Left ventricle myocardium superior (tissue), 1 donor: ENCODE measurements around the gene LEF1. TPM values are rescaled to one million over a fixed set of nuclear protein-coding genes. Genes with fewer than 3 reads are reported as not detected.
A peak's percentile ranks its signal among the peaks of the same experiment; 100 is the strongest.

ENCODE experiments used
- ATAC-seq: fragments of 200-7000 bp; cut with Tn5 transposase; one replicate; pipeline ENCODE4 v1.9.1; 2020; ENCODE audit warnings: mild to moderate bottlenecking, moderate library complexity
- DNase-seq: peaks from one replicate; pipeline ENCODE4 v3.0.0-alpha.2; 2020
- intact Hi-C: fragments of 100-400 bp; cut with micrococcal nuclease; formaldehyde crosslinking; loops from one replicate; pipeline ENCODE4 v1.11.0; 2022
- total RNA-seq: library from RNA; stranded (reverse); fragmentation: NEBNext Ultra II Directional; extraction: Animal tissue kit (Norgen Biotek cat#: 25700); gene quantifications from one replicate; pipeline ENCODE4 v1.2.1, GENCODE V29; 2021
- donor health status: DM: no; HTN: yes; CAD: no; lungs with severe emphysema.

LEF1 gene
- total RNA-seq, 1 donor from 2014 or later = 0.47 TPM

- ATAC-seq (no peak), DNase-seq (no peak)
- intact Hi-C loops = no loop called here
Observed at GRCh38 chr4:108048997-108049396, 119.7 kb downstream of the LEF1 start.

GRCh38 chr4:108048157-108048556, 120.6 kb downstream of the LEF1 start:
- peak; percentile 87 for ATAC-seq
- intact Hi-C loops = no loop called here
- peak; percentile 40 for DNase-seq

- DNase-seq (no peak), ATAC-seq (peak; percentile 62)
- intact Hi-C loops = no loop called here
Observed at GRCh38 chr4:108047199-108047598, 121.5 kb downstream of the LEF1 start.

- DNase-seq (peak; percentile 55), ATAC-seq (peak; percentile 74)
- intact Hi-C loops = no loop called here
Observed at GRCh38 chr4:108045687-108046024, 123.1 kb downstream of the LEF1 start.

GRCh38 chr4:108044951-108045686, 123.6 kb downstream of the LEF1 start:
- no peak for DNase-seq
- ATAC-seq = no peak

GRCh38 chr4:108043526-108043925, 125.2 kb downstream of the LEF1 start:
- ATAC-seq = no peak
- intact Hi-C loops = no loop called here
- no peak for DNase-seq

More at GRCh38 chr4:108044951-108045686, 123.6 kb downstream of the LEF1 start:
- intact Hi-C loops = no loop called here

- intact Hi-C loops = no loop called here
- ATAC-seq = no peak
- DNase-seq = no peak
Observed at GRCh38 chr4:108042927-108043326, 125.8 kb downstream of the LEF1 start.

- intact Hi-C loops = no loop called here
Observed at GRCh38 chr4:108037884-108038283, 130.8 kb downstream of the LEF1 start.

GRCh38 chr4:108036213-108036612, 132.5 kb downstream of the LEF1 start:
- peak; percentile 72 for ATAC-seq
- intact Hi-C loops = no loop called here
- no peak for DNase-seq

More at GRCh38 chr4:108037884-108038283, 130.8 kb downstream of the LEF1 start:
- no peak for DNase-seq
- ATAC-seq = no peak

- DNase-seq (no peak), ATAC-seq (no peak)
- intact Hi-C loops = no loop called here
Observed at GRCh38 chr4:108035691-108036090, 133.0 kb downstream of the LEF1 start.

- no peak for DNase-seq
- ATAC-seq = no peak
- intact Hi-C loops = no loop called here
Observed at GRCh38 chr4:108034565-108034964, 134.2 kb downstream of the LEF1 start.

GRCh38 chr4:108033348-108033747, 135.4 kb downstream of the LEF1 start:
- DNase-seq (no peak), ATAC-seq (peak; percentile 63)
- intact Hi-C loops = no loop called here

- no peak for DNase-seq
- intact Hi-C loops = no loop called here
- no peak for ATAC-seq
Observed at GRCh38 chr4:108031427-108032083, 137.2 kb downstream of the LEF1 start.

- peak; percentile 64 for ATAC-seq
- peak; percentile 40 for DNase-seq
- intact Hi-C loops = no loop called here
Observed at GRCh38 chr4:108030332-108030731, 138.4 kb downstream of the LEF1 start.

- intact Hi-C loops = loop anchor here (10.0 kb wide), 1 partner anchor 545 kb away; no protein-coding TSS in a partner anchor
- DNase-seq (no peak), ATAC-seq (no peak)
Observed at GRCh38 chr4:108029731-108030130, 139.0 kb downstream of the LEF1 start.

GRCh38 chr4:108029016-108029720, 139.6 kb downstream of the LEF1 start:
- DNase-seq = no peak
- intact Hi-C loops = loop anchor here (10.0 kb wide), 1 partner anchor 546 kb away; no protein-coding TSS in a partner anchor
- no peak for ATAC-seq

- intact Hi-C loops = loop anchor here (10.0 kb wide), 1 partner anchor 550 kb away; no protein-coding TSS in a partner anchor
- ATAC-seq (no peak), DNase-seq (no peak)
Observed at GRCh38 chr4:108024878-108025165, 143.9 kb downstream of the LEF1 start.

- no peak for DNase-seq
- intact Hi-C loops = loop anchor here (10.0 kb wide), 1 partner anchor 551 kb away; no protein-coding TSS in a partner anchor
- no peak for ATAC-seq
Observed at GRCh38 chr4:108024085-108024877, 144.5 kb downstream of the LEF1 start.

GRCh38 chr4:108018884-108019187, 149.9 kb downstream of the LEF1 start:
- ATAC-seq (no peak), DNase-seq (no peak)
- intact Hi-C loops = no loop called here
